GM21390 (cell line): Measurements from ENCODE around the gene HS6ST2.

ENCODE experiments used
- ATAC-seq: cut with Tn5 transposase; IDR thresholded peaks from one replicate; pipeline ENCODE4 v1.9.1; 2021; ENCODE audit not compliant: unreplicated experiment

HS6ST2 gene

GRCh38 chrX:132689612-132690563 is 268.5 kb downstream of the HS6ST2 start:
- no peak for ATAC-seq

GRCh38 chrX:132685276-132685675 is 273.2 kb downstream of the HS6ST2 start:
- no peak for ATAC-seq

- no peak for ATAC-seq
Measured at GRCh38 chrX:132677233-132677716, 281.2 kb downstream of the HS6ST2 start.

- no peak for ATAC-seq
Measured at GRCh38 chrX:132676561-132677186, 281.8 kb downstream of the HS6ST2 start.

- ATAC-seq: no peak
Measured at GRCh38 chrX:132676102-132676501, 282.3 kb downstream of the HS6ST2 start.

GRCh38 chrX:132673331-132673730 is 285.1 kb downstream of the HS6ST2 start:
- no peak for ATAC-seq

DNA sequence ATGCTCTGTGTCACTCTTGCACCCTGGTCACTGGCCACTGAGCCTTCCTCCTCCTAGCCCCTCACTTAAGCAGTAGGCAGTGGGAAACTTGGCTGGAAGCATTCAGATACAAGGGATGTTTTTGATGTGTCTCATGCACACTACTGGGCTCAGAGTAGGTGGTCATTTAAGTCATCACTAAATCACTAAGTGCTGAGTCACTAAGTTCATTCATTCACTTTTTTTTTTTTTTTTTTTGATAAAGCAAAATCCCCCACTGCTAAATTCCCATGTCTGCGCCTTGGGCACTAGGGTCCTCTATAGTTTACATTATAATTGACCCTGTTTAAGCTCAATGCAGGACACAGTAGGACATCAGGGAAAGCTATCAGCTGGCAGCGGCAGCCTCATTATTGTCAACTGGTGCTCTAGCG is 287.2 kb downstream of the HS6ST2 start:
- no peak for ATAC-seq

DNA sequence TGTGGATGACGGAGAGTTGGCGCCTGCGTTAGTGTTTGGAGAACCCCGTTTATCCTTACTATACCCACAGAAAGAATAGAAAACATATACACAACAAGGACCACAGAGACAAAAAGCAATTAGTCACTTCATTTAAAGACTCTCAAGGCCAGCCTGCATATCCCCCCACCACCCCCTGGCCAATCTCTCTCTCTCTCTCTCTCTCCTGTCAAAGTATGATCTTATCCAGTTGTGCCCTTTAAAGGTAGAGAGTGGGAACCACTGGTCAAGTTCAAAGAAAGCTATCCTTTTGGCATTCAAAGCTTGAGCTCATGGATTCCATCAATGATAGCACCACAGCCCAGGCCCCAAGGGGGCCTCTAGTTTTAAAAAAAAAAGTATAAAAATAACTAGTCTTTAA is 289.3 kb downstream of the HS6ST2 start:
- no peak for ATAC-seq

DNA sequence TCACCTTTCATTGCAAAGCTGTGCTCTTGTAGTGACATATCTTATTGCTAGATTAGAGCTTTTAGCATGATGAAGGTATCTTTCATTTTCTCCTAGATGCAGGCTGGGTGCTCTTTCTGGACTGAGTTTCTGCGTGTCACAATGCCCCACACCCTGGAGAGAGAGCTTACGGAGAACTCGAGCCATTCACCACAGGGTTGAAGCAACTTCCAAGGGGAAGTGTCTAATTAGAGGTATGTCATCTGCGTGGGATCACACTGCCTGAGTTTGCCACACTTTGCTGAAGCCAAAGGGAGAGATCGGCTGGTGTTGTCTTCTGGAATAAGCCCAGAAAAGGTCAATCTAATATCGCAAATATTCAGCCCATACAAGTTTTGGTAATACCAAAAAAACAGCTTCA is 290.3 kb downstream of the HS6ST2 start:
- ATAC-seq: no peak

DNA sequence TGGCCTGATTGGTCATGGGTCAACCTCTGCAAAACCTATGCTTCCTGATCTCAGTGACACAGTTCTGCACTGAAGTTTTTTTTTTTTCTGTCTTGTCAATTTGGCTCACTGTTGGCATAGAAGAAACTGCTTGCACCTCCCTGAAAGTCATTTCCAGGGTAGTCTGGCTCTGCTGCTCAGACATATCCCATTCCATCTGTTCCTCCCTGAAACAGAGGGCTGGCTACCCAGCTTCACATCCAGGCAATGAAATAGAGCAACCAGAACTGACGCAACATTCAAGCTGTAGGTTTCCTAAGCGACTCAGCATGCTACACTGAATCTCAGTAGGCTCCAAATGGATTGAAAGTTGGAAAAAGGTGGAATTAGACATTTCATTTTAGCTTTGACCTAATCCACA is 292.8 kb downstream of the HS6ST2 start:
- ATAC-seq: no peak

DNA sequence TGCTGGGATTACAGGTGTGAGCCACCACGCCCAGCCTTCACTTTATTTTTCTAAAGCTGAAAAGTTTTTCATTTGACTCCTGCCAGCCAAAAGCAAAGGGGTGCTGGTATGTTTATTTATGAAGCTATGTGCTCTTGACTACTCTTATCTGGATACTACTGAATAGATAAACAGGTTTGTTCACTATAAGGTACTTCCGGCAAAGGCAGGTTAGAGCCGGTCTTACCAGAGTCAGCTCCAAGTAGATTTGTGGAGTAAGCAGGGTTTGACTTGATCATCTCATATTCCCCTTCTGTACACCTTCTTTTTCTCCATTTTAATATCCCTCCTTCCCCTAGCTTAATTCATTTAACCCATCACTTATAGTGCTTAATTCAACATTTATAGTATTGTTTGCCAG is 294.2 kb downstream of the HS6ST2 start:
- ATAC-seq: no peak

- ATAC-seq: no peak
Measured at GRCh38 chrX:132662844-132663243, 295.6 kb downstream of the HS6ST2 start.

GRCh38 chrX:132657876-132658275 is 300.6 kb downstream of the HS6ST2 start:
- ATAC-seq: no peak

DNA sequence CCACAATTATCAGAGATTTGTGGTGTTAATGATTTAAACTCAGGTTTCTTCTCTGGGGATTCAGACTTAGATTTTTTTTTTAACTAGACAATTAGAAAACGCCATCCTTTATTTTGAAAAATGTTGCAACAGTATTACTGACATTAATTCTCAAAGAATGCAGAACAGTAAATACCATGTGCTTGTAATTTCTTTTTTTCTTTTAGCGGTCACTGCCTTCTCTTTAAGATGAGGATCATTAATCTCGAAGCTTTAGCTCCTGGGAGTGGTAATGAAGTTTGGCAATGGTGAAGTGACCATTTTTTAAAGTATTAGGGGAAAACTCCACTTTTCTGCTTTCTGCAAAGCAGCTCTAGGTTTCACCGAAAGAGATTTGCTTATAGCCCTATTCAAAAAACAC is 305.6 kb downstream of the HS6ST2 start:
- no peak for ATAC-seq

DNA sequence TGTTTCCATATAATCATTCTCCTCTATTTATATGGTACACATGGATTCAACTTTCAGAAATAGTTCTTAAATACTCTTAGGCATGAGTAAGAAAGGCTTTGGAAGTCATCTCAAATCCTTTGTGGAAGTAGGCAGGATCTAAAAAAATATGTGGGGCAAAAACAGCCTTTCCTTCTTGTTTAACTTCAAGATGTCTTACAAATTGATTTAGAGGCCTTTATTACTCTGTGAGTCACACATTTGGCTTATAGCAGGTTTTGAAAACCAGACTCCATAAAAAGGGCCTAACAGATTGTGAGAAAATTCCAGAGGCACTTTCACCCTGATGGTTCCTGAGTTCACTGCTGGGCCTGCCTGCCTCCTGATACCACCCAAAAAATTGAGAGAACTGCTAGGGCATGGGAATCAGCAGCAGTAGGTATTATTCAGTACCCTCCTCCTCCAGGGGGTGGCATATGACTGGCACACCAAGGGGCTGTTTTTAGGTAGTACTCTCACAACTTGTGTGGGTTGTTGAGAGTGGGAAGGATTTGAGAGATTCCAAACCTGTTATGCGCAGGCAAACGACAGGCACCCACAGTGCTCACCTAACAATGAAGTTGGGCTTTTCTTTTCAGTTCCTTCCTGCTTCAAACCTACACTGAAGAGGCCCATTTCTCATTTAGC is 306.9 kb downstream of the HS6ST2 start:
- no peak for ATAC-seq

DNA sequence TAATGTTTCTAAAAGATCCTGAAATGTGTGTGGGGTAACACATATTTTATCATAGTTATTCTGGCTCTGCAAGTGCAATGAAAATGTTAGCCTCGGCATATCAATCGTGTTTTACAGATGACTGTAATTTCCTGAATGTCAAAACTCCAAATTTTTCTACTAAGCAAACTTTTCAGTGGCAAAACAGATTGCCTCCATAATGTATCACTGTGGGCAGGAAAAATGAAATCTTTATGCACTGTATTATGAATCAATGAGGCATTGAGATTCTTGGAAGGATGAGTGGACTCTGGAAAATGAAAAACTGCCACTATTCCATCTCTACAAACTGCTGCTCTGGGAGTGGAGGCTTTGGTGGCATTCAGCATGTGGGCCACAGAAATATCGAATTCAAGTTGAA is 309.5 kb downstream of the HS6ST2 start:
- ATAC-seq: no peak

DNA sequence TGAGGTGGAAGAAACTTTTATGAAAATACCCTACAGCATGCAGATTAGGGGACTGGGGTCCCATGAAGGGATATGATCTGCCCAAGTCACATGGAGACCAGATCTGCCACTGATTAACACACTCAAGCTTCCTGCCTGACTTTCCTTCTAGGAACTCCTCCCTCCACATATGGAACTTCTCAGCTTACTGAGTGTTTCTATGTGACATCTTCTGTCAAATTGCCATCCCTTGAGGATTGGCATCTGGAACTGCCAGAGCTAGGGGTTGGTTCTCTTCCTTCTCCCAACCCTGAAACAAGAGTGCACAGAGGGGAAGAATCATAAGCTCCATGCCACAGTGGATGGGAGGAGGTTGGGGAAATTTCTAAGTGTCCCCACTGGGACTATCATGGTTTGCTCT is 319.0 kb downstream of the HS6ST2 start:
- ATAC-seq: no peak

GRCh38 chrX:132638313-132638712 is 320.1 kb downstream of the HS6ST2 start:
- no peak for ATAC-seq

- no peak for ATAC-seq
Measured at GRCh38 chrX:132636080-132636479, 322.3 kb downstream of the HS6ST2 start.

DNA sequence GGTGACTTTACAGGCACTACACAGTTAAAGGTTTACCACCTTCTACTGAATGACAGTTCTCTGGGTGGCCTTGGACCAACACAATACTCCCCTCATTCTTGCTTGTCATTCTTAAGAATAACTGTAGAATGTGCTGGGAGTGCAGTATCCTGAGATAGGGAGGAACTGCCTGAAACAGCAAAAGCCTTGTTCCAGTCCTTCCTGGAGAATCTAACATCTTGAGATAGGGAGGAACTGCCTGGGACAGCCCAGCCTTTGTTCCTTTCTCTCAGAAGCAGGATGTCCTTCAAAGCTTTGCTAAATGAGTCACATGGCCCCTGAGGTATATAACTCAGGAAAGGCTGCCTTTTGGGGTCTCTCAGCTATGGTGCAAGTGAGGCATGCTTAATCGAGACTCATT is 323.9 kb downstream of the HS6ST2 start:
- ATAC-seq: no peak

- ATAC-seq: no peak
Measured at GRCh38 chrX:132631579-132632232, 326.7 kb downstream of the HS6ST2 start.
